Suppressor macrophage treated with lipopolysaccharide for 1 hour (primary cell): ENCODE measurements around the gene C1orf52.
"Not testable (repeated sequence)": the region's sequence is repeated elsewhere in the genome, so short reads cannot be mapped to it uniquely, and the experiment has no call there.

ENCODE experiments used
- DNase-seq, 3 donors: peaks; one replicate each; pipeline ENCODE4 v3.0.0-alpha.2; 2020 to 2022

C1orf52 gene

DNA sequence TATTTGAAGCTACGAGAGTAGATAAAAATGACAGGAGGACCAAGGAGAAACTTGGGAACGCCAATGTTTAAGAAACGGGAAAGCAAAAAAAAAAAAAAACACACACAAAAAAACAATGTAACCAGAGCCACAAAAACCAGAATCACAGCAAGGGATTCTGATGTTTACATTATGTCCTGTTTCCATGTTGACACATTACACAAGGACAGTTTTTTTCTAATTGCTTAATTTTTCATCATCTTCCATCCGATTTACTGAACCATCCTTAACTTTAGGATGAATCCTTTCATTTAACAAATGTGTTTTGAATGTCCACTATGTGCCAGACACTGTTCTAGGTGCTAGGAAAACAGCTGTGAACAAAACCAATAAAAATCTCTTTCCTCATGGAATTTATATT is 18.3 kb upstream of the C1orf52 start:
- DNase-seq: no peak

DNA sequence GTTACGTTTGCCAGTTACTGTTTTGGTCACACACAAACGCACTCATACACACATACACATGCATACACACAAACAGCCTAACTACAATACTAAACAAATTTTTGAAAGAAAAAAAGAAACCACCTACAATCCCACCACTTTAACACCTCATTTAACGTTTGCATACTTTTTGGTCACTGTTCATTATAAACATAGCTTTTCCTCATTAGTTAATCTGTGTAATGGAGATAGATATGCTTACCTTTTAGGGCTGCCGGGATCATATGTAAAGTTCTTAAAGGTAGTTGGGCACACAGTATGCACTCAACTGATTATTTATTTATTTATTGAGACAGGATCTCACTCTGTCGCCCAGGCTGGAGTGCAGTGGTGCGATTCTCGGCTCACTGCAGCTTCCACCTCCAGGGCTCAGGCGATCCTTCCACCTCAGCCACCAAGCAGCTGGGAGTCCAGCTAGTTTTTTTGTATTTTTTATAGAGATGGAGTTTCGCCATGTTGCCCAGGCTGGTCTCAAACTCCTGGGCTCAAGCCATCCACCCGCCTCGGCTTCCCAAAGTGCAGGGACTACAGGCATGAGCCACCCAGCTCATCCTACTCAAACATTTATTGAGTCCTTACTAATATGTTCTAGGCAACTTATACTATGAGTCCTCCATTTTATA is 17.6 kb upstream of the C1orf52 start:
- no peak for DNase-seq

DNA sequence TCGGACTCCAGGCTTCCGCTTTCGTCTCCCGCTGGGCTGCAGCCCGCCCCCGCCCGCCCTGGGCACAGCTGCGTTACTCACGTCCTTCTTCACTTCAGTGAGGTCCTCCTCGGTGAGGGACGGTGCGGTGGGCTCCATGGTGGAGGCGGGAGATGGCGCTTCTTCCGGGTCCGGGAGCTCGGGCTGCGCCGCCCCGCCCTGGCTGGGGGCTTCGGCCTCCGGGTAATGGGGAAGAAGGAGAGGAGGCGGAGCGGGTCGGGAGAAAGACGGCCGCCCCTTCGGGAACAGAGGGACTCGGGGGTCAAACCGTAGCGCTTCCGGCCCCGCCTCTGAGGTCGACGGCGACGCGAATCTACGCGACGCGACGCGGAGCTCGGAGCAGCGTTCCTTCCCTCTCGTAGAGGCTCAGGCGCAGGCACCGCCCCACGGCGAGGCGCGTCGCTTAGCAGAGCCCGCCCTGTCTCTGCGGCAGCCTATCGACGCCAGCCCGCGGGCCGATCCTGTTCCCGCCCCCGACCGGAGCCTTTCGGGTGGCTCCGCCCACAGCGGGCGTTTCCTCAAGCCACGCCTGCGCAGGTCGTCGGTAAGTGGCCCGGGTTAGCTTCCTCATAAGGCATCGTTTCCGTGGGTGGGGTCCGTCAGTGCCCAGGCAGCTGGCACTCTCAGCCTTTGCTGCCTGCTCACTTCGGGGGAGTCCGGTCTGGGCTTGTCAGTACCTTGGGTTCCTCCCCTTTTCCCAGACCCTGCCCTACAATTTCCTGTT is 16.9 kb upstream of the C1orf52 start, which contains the start of gene BCL10:
Gene BCL10 (minus strand): TSS at position 418 of the 763 bp plus-strand sequence. CDS start 280 bp downstream, at position 138.
- DNase-seq: peak; percentile 100

DNA sequence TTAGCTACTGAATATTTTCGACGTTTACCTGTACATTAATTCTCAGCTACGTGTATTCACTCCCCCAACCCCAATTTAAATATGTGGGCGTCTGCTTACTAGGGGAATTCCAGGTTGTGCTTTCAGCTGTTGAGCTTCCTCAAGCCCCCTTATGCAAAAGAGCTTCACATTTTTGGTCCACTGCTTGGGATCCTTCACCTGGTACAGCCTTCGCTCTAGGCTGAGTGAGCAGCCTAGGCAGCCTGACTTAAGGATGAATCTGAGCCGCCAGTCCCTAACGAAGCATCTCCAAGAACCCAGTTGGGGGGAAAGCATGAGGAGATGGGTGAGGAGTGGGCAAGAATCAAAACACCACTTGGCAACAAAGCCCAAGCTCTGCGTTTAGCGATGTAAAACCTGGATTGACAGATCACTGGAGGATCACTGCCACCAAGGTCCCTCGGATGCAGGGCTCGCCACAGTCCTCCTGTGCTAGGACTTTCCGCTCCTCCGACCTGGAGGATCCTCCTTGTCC is 16.3 kb upstream of the C1orf52 start:
- peak; percentile 64 to 68 (median 67) for DNase-seq

DNA sequence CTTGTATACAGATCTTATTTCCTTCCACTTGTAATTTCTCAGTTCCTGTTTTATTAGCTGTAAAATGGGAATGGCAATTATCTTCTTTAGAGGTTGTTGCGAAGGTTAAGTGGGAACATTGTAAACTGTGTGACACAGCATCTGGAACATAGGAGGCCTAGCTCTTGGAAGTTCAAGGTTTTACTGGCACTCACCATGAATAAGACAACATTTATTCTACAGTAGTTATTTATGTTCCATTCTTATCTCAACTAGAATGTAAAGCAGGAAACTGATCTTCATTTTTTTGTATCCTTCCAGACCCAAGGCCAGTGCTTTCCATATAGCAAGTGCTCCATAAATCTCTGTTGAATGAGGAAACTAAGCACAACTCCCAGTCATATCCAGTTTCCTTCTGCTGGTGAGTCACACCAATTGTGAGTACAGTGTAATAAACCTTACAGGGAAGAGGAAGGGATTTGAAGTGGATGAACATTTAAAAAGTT is 15.5 kb upstream of the C1orf52 start:
- peak; percentile 74 to 89 (median 89) for DNase-seq

DNA sequence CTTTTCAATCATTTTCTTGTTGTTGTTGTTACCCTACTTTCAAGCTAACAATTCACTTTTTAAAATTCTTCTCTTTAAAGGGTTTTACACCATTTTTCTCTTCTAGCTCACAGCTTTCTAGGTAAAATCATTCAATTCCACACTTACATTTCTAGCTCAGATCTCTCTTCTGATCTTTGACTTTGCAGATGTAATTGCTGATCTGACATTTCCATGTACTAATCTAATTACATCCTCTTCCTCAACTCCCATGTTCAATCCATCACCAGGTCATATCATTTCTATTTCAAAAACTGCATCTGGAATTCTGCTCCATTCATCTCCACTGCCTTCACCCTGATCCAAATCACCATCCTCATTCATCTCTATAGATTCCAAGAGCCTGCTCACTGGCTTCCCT is 13.9 kb upstream of the C1orf52 start:
- no peak for DNase-seq

DNA sequence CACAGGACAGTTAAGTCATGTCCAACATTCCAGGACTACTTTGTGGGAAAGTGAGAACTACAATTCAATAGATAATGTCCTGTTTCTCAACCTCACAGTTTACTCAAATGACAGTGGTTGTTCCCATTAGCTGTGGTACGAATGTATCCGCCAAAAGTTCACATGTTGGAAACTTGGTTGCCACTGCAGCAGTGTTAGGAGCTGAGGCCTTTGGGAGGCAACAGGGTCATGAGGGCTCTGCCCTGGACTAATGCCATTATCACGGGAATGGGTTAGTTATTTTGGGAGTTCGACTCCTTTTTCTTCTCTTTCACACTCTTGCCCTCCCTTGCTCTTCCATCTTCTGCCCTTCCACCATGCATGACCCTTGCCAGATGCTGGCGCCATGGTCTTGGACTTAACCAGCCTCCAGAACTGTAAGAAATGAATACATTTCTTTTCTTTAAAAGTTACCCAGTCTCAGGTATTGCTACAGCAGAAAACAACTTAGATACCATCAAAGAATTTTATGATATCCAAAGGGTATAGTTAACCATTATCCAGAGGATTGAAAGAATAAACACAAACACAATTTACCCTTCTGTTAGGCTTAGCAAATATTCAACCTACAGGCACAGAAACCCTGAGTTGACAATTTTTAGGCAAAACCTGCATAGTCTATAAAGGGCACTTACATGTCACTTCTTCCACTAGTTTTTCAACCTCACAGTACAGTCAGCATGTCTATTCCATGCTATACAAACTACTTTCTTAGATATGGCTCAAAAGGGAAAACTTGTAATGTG is 9.5 kb upstream of the C1orf52 start:
- no peak for DNase-seq

DNA sequence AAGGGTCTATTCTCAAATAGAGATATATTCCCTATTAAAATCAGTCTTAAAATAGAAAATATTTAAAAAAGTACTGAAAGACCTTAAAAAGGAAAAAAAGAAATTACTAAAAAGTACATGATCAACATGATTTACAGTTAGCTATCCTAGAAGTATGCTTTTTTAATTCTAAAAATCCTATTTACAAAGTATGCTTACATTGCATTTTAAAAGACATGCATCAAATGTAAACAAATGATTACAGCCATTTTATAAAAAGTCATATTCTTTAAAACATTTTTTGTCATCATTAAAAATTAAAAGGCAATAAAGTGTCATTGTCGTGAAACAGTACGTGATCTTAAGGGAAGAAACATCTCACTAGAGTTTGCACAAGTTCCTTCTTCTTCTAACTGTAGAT is 7.9 kb upstream of the C1orf52 start:
- DNase-seq: no peak

DNA sequence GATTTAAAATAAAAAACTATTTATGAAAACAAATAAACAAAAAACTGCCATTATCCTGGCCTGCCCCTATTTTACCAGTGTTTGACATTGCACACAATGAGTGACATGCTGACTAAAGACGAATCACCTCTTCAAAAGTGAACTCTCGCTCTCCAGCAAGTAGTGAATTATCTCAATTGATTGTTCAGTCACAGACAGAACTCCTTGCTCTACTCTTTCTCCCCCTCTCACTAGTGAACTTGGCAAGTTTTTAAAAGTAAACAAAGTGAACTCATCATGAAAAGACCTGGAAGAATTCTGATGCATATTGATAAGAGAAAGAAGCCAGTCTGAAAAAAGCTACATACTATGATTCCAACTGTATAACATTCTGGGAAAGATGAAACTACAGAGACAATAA is 4.7 kb upstream of the C1orf52 start:
- DNase-seq: no peak

DNA sequence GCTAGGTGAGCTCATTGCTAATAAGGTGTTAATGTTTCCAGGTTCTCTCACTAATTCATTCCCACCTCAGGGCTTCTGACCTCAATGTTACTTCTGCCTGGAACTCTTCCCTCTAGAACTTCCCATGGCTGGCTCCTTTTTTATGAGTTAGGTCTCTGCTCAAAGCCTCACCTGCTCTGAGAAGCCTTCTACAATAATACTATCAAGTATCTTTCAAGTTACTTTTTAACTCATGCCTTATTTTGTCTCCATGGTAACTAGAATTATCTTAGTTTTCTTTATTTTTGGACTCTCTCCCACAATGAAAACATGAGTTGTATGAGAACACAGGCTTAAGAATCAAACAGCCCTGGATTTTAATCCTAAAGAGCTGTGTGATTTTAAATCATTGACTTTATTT is 3.5 kb upstream of the C1orf52 start:
- DNase-seq: no peak

DNA sequence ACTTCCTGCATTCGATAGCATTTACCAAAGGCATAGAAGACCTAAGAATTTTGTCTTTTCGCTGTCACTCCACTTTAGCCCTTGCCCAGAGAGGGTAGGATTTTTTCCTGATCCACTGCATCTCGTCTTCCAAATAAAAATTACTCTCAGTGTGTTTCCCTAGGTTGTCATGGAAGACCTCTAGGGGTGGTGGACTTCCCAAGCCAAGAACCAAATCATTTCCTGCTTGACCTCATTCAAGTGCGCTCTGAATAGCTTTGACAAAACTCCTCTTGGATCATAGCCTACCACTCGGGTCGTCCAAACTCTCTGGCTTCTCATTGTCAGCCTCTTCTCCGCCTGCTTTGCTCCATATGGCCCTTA is 431 bp upstream of the C1orf52 start:
- DNase-seq: no peak

DNA sequence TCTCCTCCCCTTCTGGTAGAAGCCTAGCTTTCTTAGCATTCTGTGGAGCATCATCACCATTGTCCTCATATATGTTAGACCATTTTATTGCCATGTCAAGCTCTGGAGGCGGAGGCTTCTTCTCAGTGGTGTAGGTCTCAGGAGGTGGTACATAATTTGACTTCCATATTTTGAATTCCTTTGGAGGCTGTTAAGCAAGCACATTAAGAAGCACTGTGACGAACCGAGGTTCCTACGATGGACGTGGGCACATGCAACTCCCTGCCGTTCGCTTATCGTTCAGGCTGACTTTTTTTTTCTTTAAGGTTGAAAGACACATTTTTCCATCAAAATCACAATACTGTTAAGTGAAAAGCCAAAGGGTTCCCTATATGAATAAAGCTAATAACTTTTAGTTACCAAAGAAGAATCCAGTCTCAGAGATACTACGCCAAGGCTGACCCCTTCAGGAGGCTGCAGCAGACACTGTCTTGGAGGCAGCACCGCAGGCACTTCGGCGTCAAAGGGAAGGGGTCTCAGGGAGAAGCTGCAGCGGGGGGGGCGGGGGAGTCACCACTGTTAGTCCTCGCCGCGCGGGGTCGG is 835 bp downstream of the C1orf52 start:
- DNase-seq: peak; percentile 39 to 50 (median 47)

DNA sequence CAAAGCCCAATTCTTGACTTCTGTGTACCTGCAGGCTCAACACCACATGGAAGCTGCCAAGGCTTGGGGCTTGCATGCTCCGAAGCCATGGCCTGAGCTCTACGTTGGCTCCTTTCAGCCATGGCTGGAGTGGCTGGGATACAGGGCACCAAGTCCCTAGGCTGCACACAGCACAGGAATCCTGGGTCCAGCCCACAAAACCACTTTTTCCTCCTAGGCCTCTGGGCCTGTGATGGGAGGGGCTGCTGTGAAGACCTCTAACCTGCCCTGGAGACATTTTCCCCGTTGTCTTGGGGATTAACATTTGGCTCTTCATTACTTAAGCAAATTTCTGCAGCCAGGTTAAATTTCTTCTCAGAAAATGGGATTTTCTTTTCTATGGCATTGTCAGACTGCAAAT is 10.4 kb downstream of the C1orf52 start:
- DNase-seq: not testable (repeated sequence)

DNA sequence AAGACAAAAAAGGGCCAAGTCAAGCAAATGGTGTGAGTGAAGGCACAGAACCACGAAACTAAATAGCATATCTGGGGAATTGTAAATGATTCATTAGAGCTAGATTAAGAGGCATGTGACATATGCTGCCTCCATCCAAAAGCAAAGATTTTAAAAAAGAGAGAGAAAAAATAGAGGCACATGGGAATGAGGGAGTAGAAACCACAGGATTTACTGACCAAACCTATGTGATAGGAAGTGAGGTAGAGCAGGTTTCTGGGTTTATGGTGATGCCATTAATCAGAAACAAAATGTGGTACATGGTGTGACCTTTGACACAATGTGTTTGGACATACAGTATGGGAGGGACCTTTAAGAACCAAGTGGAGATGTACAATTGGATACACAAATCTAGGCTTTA is 13.6 kb downstream of the C1orf52 start:
- no peak for DNase-seq

DNA sequence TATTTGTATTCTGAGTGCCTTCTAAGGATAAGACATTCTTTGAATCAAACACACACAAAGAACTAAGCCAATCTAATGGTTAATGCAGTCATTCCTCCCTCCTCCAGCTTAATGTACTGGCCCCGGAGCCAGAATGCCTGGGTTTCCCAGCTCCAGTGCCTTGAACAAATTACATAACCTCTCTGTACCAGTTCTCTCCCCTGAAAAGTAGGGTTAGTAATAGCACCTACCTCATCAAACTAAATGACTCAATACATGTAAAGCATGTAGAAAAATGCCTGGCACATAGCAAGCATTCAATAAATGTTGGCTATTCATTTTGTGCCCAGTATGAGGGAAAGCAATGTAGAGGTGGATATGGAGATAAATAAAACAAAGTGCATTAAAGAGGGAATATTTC is 14.0 kb downstream of the C1orf52 start:
- no peak for DNase-seq

DNA sequence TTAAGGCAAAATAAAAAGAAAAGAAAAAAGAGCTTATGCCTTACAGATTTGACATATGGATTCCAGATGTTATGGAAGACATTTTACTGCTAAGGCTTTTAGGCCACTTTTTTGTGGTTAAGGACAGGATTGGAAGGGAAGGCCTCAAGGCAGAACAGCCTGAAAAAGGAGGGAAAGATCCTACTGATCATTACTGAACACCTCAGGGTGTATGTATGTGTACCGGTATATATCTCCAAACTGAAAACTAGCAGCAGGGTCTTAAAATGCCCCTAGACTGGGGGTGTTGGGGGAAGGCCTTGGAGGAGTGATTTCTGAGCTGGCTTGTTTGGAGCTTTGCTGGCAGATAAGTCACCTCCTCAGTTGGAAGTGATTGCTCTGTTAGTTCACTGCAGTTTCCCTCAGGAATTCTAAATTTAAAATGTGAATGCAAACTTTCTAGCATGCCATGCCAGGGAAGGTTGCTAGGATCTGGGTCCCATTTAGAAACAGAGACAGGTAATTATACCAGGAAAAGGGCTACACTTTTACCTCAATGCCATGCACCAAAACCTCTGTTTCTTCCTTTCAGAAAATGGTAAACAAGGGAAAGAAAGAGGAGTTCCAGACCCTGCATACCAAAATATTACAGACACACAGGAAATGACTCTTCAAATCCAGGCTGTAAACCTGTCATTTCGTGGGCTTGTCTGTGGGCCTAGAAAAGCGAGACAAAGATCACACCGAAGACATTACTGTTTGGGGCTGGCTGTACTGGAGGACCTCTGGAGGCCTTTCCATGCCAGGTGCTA is 15.0 kb downstream of the C1orf52 start:
- no peak for DNase-seq

DNA sequence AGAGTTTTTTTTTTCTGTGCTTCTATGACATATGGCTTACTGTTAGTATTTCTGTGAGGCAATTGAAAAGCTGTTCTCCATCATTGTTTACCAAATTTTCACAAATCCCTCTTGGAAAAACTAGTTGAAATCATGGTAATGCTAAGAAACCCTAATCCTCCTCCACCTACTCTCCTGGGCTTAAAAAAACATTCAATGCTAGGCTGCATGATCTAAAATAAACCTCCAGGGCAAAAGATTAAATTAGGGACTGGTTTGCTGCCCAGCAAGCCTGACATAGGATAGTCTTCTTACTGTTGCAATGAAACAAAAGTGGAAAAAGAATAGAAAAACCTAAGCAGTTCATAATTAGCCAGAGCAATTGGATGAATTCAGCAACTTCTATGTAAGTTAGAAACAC is 16.1 kb downstream of the C1orf52 start:
- no peak for DNase-seq

DNA sequence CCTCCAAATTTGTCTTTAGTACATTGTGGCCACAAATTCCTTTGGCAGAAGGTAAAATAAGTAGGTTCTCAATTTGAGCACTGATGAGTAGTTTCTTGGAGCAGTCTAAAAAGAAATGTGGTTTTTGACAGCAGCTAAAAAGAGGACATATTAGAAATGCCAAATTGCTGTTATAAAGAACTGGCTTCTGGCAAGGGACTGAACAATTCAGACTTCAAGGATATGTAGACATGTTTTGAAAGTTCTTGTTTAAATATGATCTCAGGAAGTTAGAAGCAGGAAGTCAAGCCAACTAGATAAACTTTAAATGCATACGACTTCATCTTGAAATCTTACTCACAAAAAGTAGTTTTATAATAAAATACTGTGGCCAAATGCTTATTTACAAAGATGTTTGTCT is 18.8 kb downstream of the C1orf52 start:
- no peak for DNase-seq

DNA sequence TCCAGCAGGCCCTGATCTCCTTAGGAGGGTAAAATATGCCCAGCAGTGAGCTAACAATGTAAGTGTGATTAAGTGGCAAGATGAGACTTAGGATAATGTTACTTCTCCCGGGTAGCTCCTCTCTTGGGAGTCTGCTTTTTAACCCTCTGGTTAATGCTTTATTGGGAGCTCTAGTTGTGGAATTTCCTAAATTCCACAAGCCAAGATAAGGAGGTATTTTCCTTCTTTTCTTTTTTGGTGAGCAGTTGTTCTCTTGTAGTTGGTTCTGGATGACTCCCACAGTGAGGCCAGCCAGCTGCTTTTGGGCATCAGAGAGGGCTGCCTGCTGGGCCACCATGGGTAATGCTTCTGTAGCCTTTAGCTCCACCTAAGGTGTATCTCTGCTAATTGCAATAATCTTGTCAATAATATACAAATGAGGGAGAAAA is 19.3 kb downstream of the C1orf52 start:
- peak in 1 of 3 donors; percentile 6 for DNase-seq

DNA sequence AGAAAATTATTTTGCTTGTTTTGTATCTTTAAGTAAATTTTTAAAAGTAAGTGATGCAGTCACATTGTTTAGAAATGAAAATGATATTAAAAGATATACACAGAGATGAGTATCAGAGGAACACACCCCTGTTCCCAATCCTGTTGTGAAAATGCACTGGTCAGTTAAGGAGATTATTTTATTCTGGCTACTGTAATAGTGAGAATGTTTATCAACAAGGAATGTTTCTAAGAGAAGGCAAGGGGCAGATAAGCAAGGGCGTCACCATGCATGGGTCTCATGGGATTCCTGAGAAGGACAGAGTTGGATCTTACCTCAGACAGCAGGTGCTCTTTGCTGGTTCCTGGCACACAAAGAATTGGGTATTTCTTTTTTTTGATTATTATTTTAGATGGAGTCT is 21.8 kb downstream of the C1orf52 start:
- DNase-seq: no peak

DNA sequence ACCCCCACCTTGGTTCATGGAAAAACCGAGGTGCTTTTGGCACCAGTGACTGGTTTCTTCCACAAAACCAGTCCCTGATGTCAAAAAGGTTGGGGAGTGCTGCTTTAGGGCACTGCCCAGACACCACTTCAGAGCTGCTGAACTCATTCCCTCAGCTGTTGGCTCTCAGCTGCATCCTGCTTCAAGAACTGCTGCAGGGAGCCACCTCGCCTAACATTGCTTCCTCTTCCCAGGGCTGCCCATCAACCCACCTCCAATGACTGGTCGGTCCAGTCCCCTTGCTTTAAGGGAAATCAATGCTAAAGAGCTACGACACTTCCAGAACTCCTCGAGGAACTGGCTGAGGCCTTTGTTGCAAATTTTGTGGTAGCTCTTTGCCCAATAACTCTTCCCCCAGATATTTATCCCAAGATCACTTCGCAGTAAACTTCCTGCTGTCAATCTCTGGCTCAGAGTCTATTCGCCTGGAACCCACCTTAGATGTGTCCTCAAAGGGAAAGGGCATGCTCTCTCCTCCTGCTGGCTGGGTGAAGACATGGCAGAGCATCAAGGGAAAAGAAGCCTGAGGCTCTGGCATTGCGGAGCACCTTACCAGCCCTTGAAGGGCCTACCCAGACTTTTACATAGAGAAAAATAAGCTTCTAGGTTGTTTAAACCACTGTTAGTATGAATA is 29.0 kb downstream of the C1orf52 start:
- DNase-seq: no peak
